GM11168 (cell line): ENCODE measurements around the gene CACNA1D.

Experiments used
- in situ Hi-C: fragments of 300-500 bp; cut with MboI; formaldehyde crosslinking; loops from one replicate; pipeline ENCODE4 v1.12.0; 2022; ENCODE audit warnings: low sequenced_read_pairs; ENCODE audit not compliant: unreplicated experiment

CACNA1D gene

DNA sequence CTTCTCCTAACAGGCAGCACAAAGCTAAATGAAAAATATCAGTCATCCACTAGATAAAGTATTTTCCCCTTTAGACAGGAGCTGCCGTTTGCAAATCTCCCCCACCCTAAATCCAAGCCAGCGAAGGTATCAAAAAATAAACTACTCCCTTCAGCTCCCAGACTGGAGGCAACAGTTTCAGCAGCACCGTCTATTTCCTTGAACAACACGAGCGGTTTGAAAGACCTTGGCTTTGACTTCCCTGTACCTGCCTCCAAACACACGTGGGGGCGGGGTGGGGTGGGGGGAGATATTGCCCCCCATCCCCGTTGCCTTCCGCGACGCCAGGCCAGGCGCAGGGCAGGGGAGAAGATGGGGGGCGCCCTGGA, 832 bp upstream of the CACNA1D start:
- in situ Hi-C loops: no loop called here

GRCh38 chr3:53495146-53495519, 722 bp downstream of the CACNA1D start:
- in situ Hi-C loops: no loop called here

DNA sequence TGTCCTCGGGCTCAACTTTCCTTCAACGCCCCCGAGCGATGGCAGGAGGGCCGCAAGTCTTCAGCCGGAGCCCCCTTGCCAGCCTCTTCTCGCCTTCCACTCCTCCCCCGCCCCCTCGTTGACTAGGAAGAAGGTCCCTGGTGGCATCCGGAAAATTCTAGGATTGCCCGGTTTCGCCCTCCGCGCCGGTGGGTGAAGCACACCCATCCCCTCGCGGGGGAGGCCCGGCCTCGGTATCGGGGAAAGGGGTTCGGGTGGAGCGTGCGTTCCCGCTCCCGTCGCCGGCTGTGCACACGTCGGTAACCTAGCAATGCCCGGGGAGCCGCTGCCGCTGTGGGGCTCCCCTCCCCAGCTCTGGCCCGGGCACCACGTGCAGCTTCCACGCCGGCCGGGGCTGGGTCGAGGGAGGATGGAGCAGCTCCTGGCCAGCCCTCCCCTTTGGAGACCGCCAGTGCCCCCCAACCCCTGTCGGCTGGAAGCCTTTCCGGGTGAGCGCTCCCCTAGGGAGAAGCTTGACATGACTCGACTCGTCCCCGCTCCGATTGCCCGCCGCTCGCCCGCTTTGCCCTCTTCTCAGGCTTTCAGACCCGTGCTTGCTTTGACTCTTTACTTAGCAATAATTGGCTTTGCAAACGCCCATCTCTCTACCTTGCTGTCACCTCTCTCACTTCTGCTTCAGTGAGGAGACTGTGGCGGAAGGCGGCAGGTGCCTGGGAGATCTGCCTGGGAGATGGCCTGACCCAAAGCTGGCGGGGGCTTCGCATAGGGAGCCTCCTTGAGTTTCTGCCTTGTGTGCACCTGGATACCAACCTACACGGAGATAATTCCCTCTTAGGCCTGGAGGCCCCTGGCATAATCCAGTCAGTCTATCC, 1.3 kb downstream of the CACNA1D start:
- in situ Hi-C loops: no loop called here

GRCh38 chr3:53496392-53496670, 1.9 kb downstream of the CACNA1D start:
- in situ Hi-C loops: no loop called here

DNA sequence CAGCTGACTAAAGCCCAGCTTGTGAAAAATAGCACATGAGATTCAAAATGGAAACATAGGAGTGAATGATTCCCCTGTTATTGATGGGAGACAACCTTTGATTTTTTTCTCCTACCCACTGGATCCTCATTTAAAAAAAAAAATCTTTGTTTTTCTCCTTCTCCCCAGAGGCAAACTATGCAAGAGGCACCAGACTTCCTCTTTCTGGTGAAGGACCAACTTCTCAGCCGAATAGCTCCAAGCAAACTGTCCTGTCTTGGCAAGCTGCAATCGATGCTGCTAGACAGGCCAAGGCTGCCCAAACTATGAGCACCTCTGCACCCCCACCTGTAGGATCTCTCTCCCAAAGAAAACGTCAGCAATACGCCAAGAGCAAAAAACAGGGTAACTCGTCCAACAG, 2.6 kb downstream of the CACNA1D start:
- in situ Hi-C loops: no loop called here

DNA sequence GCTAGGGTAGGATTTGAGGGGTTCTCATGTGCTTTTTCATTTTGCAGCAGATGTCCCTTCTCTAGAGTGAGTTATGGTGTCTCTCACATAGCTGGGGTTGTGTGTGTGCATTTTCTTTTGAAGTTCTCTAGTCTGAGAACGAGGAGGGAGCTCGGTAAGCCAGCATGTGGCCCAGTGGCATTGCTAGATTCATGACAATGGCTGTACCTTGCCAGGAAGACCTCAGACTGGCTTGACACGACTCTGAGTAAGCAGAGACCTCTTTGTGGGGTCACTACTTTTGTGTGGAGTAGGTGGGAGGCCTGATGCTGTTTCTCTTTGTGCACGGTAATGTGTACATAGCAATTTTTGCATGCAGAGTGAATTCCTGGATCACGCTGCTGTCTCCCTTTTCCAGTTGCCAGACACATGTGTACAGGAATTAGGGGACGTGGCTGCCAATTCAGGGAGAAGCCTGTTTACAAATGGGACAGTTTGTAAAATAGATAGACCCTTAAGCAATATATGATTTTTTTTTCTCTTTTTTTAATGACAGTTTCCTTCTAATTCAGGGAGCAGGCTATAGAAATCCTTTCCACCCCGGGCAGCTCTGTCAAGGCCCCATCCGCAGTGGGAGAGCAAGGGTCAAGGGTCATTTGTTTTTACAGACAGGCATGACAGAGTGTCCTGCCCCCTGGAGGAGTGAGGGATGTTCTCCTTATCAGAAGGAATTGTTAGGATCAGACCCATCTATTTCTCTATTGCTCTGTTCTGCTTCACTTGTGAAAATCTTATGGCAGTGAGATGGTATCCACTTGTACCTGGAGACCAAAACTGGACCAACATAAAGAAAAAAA, 4.6 kb downstream of the CACNA1D start:
- in situ Hi-C loops: no loop called here

DNA sequence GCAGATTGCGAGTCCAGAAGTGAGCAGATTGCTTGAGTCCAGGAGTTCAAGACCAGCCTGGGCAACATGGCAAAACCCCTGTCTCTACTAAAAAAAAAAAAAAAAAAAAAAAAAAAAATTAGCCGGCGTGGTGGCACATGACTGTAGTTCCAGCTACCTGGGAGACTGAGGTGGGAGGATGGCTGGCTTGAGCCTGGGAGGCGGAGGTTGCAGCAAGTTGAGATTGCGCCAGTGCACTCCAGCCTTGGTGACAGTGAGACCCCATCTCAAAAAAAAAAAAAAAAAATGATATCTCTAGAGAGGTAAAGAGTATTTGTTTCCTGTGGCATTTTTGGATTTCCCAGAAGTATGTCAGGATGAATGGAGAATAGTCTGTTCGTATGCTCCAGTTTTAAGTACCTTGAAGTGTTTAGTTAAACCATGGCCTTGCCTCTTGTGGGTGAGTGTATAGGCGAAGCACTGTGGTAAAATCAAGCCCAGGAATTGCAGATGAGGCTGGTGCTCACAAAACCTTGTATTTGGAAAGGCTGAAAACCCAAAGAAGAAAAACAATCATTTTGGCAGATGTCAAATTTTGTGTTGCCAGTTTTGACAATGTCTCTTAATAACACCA, 5.9 kb downstream of the CACNA1D start:
- in situ Hi-C loops: no loop called here

GRCh38 chr3:53501178-53501577, 6.8 kb downstream of the CACNA1D start:
- in situ Hi-C loops: no loop called here

DNA sequence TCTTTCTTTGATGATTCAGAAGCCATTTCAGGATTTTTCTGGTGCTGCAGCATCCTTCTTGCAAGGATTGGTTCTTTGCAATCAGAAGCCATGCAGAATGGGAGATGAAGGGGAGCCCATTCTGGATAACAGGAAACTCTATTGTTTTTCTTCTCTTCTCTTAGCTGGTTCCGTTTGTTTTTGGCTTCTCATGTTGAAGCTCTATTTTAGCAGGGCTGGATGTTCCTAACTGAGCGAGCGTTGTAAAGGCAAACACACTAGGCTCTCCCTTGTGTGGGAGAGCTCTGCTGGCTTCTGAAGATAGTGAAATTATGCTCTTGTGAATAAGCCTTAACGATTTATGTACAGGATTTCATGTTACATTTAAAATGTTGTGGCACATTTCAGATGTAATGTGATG, 8.3 kb downstream of the CACNA1D start:
- in situ Hi-C loops: no loop called here

DNA sequence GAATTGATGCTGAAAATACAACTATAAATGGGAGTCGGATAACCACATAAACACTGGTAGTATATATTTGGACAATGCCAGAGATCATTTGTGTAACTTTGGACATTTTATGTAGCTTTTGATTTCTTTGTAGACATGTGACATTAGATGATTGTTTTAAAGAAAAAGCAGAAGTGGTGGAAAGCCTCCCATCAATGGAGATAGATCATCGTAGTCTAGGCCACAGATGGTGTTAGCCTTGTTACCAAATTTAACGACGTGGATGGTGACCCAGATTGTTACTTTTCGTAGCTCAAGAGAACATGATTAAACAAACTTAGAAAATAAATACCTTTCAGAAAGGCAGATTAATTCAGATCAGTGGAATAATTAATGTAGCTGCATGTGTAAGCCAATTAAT, 8.8 kb downstream of the CACNA1D start:
- in situ Hi-C loops: no loop called here

DNA sequence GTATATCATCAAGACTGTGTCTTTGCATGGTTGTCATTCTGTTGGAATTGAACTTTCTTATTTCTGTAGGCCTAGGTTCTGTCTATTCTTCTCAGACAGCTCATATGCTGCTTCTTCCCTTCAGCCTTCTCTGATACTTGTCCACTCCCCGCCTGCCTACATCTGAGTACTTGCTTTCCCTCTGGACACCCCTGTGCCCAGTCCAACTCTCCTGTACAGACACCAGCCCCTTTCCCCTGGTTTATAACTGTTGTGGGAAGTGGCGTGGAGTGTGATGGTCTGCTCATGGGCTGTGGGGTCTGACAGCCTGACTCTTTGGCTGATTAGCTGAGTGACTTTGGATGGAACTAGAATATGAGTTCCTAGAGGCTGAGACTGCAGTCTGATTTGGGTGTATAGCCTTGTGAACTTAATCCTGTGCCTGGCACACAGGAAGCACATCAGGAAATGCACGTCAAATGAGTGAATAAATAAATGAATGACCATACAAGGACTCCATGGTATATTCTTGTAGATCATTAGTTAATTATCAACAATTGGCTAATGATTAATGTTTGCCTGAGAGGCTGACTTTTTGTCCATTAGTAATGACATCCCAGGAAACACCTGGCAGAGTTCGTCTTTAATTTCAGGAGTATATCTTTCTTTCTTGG, 11.8 kb downstream of the CACNA1D start:
- in situ Hi-C loops: no loop called here

GRCh38 chr3:53506763-53507145, 12.3 kb downstream of the CACNA1D start:
- in situ Hi-C loops: no loop called here

DNA sequence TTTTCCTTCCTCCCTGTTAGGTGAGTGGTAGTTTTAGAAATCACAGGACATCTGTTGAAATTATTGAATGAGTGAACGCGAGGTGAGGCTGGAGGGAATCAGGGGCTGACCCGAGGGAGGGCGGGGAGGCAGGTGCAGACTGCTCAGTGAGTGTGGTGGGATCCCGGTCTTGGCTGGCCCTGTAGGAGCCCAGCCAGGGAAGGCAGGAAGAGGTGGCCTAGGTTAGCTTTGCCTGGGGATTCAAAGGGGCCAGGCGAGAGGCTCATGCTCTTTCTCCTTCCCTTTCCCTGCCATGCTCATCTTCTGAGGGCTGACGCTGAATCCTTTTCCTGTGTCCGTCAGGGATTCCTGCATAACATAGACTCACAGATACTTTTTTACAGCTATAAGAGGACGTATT, 15.1 kb downstream of the CACNA1D start:
- in situ Hi-C loops: no loop called here

- in situ Hi-C loops: no loop called here
Measured at GRCh38 chr3:53510508-53510907, 16.1 kb downstream of the CACNA1D start.

DNA sequence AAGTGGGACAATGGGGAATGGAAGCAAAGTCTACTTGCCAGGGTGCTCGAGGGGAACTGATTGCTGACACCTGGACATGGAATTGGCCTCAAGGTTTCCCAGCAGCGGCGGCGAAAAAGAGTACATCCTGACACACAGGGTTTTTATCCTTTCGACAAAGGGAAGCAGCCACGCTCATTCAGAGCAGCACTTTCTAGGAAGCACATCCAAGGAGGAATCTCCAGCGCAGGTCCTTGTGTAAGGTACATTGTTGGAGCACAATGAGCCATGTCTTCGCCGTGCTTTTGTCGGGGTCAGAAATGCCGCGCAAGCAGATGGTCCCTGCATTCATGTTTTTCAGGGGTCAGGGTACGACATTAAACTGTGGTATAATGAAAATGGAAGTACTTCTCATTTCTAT, 16.8 kb downstream of the CACNA1D start:
- in situ Hi-C loops: no loop called here

- in situ Hi-C loops: no loop called here
Measured at GRCh38 chr3:53513556-53514190, 19.3 kb downstream of the CACNA1D start.

GRCh38 chr3:53516339-53516738, 21.9 kb downstream of the CACNA1D start:
- in situ Hi-C loops: no loop called here

DNA sequence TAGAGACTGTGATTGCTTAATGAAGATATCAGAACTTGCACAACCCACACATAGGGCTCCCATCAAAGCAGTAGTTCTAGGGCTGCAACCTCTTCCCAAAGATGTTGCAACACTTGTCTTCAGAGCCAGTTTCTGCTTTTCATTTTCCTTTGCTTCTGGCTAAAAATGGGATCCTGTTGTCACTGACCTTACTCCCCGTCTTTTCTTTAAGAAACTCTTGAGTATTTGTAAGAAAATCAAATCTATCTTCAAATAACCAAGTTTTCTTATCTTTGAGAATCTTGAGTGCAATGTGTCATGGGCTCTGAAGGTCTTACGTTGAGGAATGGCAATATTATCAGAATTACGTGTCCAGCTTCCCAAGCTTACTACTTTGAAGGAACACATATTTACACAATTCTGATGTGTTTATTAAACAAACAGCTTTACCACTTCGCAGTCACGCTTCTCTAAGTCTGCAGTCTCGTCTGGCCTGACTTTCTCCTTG, 24.1 kb downstream of the CACNA1D start:
- in situ Hi-C loops: no loop called here

- in situ Hi-C loops: no loop called here
Measured at GRCh38 chr3:53519065-53519709, 24.8 kb downstream of the CACNA1D start.

GRCh38 chr3:53523346-53523745, 28.9 kb downstream of the CACNA1D start:
- in situ Hi-C loops: no loop called here
